HG03342 (cell line): ENCODE results near the gene SLC25A33.

Experiments used
- ATAC-seq: cut with Tn5 transposase; IDR thresholded peaks from one replicate; pipeline ENCODE4 v1.9.1; 2021; ENCODE audit warnings: mild to moderate bottlenecking, moderate library complexity; ENCODE audit not compliant: unreplicated experiment

Gene SLC25A33

DNA sequence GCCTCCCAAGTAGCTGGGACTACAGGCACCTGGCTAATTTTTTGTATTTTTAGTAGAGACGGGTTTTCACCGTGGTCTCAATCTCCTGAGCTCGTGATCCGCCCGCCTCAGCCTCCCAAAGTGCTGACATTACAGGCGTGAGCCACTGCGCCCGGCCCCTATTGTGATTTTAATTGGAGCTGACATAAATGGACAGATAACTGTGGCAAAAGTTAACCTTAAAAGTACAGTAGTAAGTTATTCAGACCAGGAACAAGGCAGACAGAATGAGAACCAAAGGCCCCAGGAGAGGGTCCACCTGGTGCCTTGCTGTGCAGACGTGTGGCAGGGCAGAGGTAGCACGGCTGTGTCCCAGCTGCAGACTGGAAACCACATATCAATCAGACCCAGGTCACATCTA lies 60.5 kb downstream of the SLC25A33 start:
- no peak for ATAC-seq

DNA sequence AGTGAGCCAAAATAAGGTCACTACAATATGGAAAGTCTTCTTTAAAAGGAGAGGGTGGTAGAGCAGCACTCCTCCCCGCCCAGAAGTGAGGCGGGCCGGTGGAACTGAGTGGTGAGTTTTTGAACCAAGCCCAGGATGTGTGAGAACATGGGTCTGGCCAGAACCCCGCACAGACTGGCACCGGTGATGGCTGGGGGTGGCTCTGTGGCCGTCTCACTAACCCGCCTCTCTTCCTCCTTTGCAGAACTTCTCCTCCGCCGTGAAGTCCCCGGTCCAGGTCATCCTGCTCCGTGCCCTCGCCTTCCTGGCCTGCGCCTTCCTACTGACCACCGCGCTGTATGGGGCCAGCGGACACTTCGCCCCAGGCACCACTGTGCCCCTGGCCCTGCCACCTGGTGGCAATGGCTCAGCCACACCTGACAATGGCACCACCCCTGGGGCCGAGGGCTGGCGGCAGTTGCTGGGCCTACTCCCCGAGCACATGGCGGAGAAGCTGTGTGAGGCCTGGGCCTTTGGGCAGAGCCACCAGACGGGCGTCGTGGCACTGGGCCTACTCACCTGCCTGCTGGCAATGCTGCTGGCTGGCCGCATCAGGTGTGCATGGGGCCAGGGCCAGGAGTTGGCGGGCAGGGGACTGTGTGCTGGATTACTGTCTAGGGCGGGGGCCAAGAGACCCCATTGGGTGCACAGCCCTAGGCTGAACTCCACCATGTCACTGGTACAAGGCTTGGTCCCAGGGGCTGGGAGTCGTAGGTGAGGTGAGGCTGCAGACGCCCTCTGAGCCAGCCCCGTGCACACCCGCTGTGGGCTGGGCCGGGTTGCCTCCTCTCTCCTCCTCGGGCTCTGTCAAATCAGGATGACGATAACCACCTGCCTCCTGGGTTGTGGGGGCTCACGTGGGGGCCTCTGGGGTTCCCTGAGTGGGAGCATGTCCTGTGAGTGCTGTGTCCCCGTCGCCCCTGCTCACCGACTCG lies 61.9 kb downstream of the SLC25A33 start:
- no peak for ATAC-seq

DNA sequence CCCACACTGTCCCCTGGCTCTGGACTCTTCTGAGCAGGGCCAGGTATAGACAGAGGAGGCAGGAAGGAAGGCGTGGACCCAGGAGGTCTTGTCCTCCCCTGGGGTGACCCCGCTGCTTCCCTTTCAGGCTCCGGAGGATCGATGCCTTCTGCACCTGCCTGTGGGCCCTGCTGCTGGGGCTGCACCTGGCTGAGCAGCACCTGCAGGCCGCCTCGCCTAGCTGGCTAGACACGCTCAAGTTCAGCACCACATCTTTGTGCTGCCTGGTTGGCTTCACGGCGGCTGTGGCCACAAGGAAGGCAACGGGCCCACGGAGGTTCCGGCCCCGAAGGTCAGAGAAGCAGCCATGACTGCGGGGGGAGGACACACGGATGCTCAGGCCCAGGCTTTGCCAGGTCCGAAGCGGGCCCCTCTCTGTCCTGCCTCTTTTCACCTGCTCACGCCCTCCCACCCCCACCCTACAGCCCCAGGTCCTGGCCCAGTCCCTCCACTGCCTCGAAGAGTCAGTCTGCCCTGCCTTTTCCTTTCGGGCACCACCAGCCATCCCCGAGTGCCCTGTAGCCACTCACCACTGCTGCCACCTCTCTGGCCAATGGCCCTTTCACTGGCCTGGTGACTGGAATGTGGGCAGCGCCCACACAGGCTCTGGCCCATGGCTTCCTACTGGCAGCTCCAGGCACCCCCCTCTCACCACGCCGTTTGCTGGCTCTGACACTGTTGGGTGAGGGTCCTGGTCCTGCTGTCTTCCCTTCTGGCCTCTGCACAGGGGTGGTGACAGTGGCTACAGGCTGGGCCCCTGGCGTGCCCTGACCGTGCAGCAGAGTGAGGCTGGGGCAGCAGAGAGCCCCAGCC lies 62.9 kb downstream of the SLC25A33 start:
- no peak for ATAC-seq

DNA sequence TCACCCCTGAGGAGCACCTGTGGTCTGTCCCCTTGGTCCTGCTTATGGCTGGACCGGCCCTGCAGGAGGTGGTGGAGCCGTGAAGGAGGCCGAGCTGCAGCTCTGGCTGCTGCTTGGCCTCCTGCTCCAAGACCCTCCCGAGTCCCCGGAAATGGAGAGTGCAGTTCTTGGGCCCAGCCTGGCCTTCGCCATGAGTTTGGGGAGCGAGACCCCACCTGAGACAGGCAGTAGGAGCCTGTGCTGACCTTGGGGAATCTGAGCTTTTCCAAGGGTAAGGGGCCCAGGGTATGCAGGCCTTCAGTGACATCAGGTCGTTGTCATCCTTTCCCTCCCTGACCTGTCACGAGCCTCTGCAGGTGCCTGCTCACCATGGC lies 63.5 kb downstream of the SLC25A33 start:
- no peak for ATAC-seq

DNA sequence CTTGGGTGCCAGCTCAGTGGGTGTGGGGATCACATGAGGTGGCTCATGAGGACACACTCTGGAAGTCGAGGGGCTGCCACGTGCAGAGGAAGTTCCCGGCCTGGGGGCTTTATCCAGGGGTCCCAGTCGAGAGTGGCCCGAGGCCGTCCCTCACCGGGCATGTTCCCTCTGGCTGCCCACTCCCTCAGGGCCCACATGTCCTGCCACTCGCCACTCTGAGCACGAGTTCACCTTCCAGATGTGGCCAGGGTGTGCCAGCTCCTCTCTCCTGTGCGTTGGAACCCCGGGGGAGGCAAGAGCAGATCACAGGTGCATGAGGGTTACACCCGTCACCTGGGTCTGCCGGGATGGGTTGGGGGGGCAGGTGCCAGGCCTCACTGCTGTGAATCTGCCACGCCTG lies 64.0 kb downstream of the SLC25A33 start:
- no peak for ATAC-seq

DNA sequence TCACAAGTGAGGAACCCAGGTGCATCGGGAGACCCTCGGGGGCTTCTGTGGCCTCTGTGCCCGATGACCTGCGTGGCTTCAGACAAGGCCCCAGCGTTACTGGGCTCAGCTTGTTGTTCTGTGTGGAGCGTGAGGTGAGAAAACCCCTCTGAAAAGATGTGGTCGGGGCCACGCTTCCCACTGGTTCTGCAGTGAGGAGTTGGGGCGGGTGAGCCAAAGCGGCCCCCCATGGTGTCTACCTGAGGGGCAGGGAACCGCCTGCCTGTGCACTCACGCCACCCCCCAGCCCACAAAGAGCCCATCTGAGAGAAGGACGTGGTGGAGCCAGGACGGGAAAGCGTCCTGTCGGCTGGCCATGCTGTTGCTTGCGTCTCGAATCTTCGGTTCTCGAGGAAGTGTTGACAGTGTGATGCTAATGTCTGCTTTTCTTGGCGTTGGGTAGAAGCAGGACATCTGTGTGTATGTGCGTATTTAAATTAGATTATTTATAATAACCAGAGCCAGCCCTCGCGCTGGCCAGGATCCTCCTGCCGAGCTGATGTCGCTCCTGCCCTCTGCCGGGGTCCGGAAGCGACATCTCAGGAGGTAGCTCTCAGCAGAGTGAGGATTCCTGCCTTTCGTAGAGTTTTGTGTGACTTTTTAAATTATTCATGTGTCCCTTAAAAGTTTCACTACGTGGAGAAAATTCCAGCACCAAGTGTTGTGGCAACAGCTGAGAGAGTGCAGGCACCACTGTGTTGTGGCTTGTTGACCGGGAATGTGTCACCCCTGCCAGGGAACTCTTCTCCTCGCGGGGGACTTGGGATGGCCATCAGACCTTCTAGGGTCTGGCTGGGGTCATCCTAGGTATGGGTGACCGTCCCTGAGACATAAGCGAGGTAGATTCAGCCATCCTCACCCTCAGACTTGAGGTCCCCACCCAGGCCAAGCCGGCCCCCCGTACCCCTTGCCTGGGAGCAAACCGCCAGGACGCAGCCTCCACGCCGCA lies 64.8 kb downstream of the SLC25A33 start:
- ATAC-seq: no peak

DNA sequence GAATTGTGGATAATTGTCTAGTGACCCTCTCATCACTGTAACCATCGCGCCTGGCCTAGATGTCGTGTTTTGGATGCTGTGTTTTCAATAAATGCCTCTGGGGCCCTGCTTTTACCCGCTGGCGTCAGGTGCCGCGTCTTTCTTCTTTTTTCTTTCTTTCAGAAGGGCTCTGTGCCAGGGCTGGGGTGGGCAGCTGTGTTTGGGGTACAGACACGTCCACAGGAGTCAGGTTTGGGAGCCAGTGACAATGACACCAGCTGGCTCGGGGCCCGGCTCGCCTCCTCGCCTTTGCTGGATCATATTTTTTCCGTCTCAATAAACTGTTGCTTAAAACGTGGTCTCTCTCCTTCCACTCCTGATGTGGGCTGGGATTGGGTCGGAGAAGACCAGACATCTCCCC lies 65.6 kb downstream of the SLC25A33 start:
- no peak for ATAC-seq

DNA sequence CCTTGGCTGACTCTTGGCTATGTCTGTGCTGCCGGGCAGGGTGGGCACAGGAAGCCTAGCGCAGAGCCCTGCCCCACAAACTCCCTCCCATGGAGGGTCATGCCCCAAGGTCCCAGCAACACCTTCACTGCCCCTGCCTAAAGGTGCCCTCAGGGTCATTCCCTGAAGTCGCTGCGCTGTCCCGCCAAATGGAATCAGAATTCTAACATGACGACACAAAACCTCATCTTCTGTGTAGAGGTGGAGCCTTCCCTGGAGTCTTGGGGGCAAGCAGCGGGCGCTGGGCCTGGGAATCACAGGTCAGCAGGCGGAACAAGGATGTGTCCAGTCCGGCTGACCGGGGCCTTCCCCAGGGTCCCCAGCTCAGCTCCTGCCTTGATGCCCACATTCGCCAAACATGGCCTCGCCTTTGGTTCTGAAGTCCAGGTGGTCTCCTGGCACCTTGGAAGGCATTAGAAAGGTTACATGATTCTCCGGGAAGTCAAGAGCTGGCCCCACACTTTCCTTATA lies 66.7 kb downstream of the SLC25A33 start:
- no peak for ATAC-seq

DNA sequence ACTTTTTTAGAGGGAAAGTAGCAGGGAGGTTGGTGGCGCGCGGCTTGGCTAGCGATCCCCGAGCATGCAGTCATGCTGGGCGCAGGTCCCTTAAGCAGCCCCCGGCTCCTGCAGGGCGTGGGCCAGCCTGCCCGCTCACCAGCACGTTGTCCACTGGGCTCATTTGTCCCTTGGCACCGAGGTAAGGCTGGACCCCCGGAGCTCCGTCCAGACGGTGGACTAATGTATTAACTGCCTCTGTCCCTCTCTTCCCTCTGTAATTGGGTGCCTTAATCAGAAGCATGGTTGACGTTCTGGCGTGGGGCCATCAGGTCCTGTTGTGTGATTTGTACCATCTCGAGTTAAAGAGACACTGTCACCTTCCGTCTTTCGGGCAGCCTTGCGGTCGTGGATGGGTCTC lies 67.2 kb downstream of the SLC25A33 start:
- no peak for ATAC-seq

DNA sequence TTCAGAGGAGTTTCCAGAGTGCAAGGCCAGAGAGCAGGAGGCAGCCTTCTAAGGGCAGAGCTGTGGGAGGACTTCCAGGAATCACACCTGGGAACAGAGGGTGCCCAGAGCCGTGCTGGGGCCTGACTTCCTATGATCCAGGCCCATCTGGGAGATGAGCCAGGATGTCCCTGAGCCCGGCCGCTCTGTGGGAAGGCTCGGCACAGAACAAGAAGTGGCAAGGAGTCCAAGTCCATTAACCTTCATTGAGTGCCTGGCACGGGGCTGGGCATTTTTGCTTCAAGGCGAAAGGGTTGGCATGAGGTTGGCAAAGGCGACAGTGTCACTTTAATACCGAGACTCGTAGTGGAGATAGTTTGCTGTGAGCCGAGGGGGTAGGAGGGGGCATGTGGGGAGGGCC lies 67.7 kb downstream of the SLC25A33 start:
- no peak for ATAC-seq

DNA sequence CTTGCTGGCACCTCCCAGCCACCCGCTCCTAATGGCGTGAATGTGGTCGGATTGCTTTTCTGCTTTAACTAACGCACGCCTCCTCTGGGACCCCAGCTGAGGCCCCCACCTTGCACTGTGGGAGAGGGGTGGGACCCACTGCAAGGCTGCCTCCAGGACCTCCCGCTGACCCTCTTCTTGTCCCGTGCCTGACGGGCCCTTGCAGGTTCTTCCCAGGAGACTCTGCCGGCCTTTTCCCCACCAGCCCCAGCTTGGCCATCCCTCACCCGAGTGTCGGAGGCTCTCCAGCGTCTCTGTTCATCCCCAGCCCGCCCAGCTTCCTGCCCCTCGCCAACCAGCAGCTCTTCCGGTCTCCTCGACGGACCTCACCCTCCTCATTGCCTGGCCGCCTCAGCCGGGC lies 68.1 kb downstream of the SLC25A33 start:
- ATAC-seq: no peak

DNA sequence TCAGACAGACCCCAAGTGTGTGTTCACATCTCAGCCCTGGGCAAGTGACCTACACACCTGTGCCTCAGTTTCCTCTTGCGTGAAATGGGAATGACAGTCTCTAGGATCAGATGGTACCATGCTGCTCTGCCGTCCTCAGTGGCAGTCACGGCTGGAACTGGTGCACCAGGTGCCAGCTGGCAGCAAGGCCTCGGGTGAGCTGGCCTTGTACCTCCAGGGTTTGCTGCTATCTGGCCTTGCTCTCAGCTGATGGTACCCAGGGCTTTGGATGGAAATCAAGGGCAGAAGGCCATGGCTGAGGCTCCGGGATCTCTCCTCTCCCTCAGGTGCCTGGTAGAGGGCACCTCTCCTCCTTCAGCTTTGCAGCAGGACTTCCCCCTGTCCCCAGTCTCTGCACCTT lies 70.7 kb downstream of the SLC25A33 start:
- no peak for ATAC-seq

DNA sequence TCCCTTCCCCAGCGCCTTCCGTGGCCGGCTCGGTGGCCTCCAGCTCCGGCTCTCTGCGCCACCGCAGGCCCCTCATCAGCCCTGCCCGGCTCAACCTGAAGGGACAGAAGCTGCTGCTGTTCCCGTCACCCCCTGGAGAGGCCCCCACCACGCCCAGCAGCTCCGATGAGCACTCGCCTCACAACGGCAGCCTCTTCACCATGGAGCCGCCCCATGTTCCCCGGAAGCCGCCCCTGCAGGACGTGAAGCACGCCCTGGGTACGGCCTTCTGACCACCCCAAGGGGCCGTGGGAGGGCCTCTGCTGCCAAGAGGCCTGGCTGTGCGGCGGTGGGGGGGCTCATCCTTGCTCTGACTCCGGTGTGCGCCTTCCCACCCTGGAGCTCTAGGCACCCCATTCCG lies 71.3 kb downstream of the SLC25A33 start:
- ATAC-seq: no peak

DNA sequence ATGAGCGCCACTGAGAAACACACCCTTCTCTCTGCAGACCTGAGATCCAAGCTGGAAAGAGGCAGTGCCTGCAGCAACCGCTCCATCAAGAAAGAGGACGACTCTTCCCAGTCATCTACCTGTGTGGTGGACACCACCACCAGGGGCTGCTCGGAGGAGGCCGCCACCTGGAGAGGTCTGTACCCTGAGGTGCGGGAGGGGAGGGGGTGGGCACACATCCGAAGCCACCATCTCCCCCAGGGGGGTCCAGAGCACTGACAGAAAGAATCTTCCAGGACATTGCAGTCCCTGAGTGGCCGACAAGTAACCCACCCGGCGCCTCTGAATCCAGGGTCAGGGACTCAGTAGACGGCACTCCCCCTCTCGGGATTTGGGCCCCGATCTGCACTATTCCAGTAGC lies 72.5 kb downstream of the SLC25A33 start:
- ATAC-seq: no peak

DNA sequence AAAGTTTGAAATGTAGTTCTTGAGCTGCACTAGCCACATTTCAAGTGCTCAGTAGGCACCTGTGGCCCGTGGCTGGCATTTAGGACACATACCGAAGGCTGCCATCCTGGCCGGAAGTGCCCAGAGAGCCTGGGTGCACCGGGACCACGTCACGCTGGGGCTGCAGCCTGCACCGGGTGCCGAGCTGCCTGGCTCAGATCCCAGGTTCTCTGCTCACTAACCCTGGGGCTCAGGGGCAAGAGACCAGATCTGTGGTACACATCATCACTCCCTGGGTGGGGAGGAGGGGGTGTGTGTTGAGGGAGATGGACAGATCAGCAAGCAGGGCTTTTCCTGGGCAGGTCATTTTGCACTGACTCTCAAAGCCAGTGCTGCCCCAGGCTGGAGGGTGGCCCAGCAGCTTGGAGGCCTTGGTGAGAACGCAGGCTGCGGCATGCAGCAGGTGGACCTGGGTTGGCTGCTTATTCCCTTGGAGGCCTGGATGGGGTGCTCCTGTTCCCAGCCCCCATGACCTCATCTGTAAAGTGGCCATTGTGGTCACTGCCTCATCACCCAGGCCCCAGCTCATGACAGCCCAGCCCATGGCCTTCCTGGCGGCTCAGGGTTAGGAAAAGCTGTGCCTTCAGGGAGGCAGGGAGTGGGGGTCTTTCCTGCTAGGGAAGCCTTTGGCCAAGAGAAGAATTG lies 73.0 kb downstream of the SLC25A33 start:
- no peak for ATAC-seq

DNA sequence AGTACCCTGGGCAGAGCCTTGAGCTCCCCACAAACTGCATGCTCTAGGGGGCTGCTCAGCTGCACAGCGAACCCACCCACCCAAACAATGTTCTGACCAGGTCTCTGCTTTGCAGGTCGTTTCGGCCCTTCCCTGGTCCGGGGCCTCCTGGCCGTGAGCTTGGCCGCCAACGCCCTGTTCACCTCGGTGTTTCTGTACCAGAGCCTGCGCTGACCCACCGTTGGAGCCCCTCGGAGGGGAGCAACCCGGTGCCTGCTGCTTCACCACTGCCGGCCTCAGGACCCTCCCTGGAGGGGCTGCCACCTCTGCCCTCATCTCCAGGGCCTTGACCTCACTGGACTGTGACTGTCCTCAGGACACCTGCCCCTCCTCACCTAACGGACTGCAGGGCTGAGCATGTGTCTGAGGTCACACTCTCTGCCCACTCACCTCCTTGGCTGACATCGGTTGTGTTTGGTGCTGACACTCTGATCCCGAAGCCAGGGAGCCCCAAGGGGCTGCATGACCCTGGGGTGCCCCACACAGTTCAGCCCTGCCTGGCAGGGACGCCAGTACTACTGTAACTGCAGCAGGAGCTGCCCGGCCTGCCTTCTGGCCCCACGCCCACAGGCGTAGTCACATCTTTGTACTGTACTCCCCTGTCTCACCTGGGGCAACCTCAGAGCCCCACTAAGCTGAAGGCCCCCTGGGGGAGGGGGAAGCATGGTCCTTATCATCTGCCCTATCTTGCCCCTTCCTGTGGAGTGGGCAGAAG lies 73.8 kb downstream of the SLC25A33 start:
- no peak for ATAC-seq

DNA sequence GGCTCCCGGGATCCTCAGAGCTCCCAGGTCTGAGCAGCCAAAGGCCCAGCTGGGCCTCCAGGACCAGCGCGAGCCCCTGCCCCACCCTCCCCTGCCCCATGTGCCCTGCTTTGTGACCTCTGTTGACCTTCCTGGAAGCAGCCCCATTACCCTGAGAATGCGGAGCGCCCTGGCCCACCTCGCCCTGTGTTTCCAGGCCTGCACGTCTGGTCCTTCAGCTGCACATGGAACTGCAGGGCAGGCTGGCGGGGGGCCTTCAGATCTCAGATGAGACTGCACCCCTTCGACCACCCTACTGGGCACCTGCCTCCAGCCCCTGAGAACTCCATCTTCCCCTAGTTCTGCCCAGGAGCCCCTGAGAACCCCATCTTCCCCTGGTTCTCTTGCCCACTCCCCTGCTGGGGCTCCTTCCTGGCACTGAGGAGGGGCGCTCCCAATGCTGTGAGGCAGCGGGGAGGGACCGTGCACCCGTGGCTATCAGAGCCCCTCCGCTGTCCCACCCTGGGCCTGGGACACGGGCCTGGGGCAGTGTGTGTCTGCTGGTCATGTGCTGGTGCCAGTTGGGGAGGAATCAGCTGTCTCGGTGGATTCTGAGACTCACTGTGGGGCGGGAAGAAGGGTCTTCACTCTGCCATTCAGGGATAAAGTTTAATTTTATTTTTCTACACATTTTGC lies 74.5 kb downstream of the SLC25A33 start:
- no peak for ATAC-seq

DNA sequence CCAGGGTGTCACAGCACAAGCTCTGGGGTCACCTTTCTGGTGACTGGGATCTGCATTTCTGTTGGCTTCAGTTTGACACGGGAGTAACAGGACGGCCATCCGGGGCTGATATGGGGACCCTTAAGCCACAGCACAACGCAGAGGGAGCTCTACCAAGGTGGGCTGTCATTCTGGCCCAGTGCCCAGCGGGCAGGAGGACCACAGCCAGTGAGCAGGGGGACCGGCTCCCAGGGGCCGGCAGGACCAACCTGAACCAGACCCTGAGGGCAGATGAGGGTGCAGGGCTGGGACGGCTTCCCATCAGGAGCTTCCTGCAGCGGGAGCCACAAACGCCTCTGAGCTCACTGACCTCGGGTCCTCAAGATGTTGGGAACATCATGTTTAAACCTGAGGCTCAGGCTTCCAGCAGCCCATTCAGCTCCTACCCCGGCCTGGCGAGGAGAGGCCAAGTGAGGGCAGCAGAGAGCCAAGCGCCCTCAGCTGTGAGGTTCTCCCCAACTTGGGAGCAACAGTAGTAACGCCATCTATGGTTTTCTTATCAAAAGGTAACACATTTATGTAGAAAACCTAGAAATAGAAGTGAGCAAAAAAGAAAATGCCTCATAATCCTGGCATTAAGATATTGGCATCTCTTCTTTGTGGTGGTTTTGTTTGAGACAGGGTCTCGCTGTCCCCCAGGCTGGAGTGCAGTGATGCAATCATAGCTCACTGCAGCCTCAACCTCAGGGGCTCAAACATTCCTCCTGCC lies 76.2 kb downstream of the SLC25A33 start:
- ATAC-seq: no peak
